ENCODE data around the gene SEMA7A.

- TF ChIP-seq CTCF (IDR thresholded peaks at IDR 0.05) = no peak
- no peak for TF ChIP-seq POLR2A (IDR thresholded peaks at IDR 0.05)
- TF ChIP-seq POLR2AphosphoS5 (IDR thresholded peaks at IDR 0.05) = no peak
Measured at GRCh38 chr15:74381481-74381880, 52.3 kb downstream of the SEMA7A start.
